DMS53 (cell line): Measurements from ENCODE around the gene SOWAHA.
"Not testable (repeated sequence)": the region's sequence is repeated elsewhere in the genome, so short reads cannot be mapped to it uniquely, and the experiment has no call there.

Experiments used
- DNase-seq: peaks from one replicate; lab custom pipeline; 2025; lab: John Stamatoyannopoulos, UW

The SOWAHA gene

GRCh38 chr5:132854301-132854700 lies 41.2 kb downstream of the SOWAHA start:
- no peak for DNase-seq

GRCh38 chr5:132854992-132855391 lies 41.9 kb downstream of the SOWAHA start:
- not testable (repeated sequence) for DNase-seq

- DNase-seq, result no peak
These were observed 42.9 kb downstream of the SOWAHA start for GRCh38 chr5:132856011-132856410.

GRCh38 chr5:132859889-132860437 lies 46.9 kb downstream of the SOWAHA start:
- no peak for DNase-seq

- no peak for DNase-seq
These were observed 47.6 kb downstream of the SOWAHA start for GRCh38 chr5:132860742-132861141.

GRCh38 chr5:132865668-132866341 lies 52.7 kb downstream of the SOWAHA start:
- DNase-seq, result peak; percentile 56
